Fibroblast of skin of abdomen (primary cell): ENCODE measurements around the gene TRPM7. TPM values are rescaled to one million over a fixed set of nuclear protein-coding genes. Genes with fewer than 3 reads are reported as not detected.
"Not testable (repeated sequence)": the region's sequence is repeated elsewhere in the genome, so short reads cannot be mapped to it uniquely, and the experiment has no call there.

Source experiments
- DNase-seq: peaks from one replicate; pipeline ENCODE4 v3.0.0-alpha.2; 2013
- polyA plus RNA-seq, 2 experiments: library from polyadenylated mRNA; unstranded; fragments of 120-200 nt; gene quantifications; one replicate each; pipeline ENCODE4 v1.2.1, GENCODE V29; 2013; ENCODE audit not compliant: insufficient read length in 2 of 2

TRPM7 gene
- polyA plus RNA-seq (2013, experiment 1 of 2; ENCODE audit: insufficient read length), result 24.0 TPM
- polyA plus RNA-seq (2013, experiment 2 of 2; ENCODE audit: insufficient read length), result 23.4 TPM

- DNase-seq, result peak; percentile 87
These were observed at the start of gene TRPM7 for GRCh38 chr15:50686469-50687301. TRPM7 (minus strand) TSS chr15:50686797; CDS start chr15:50686533, 264 bp downstream.

GRCh38 chr15:50735156-50735555 is 48.6 kb upstream of the TRPM7 start:
- no peak for DNase-seq

- DNase-seq, result no peak
These were observed 39.7 kb upstream of the TRPM7 start for GRCh38 chr15:50726315-50726714.

- no peak for DNase-seq
These were observed 32.1 kb upstream of the TRPM7 start for GRCh38 chr15:50718700-50719125.

GRCh38 chr15:50712018-50712417 is 25.4 kb upstream of the TRPM7 start:
- no peak for DNase-seq

GRCh38 chr15:50710585-50710984 is 24.0 kb upstream of the TRPM7 start:
- no peak for DNase-seq

GRCh38 chr15:50707878-50708427 is 21.4 kb upstream of the TRPM7 start:
- DNase-seq, result no peak

GRCh38 chr15:50702762-50703334 is 16.3 kb upstream of the TRPM7 start:
- peak; percentile 4 for DNase-seq

- DNase-seq, result no peak
These were observed 11.5 kb upstream of the TRPM7 start for GRCh38 chr15:50698101-50698500.

GRCh38 chr15:50697109-50697797 is 10.7 kb upstream of the TRPM7 start:
- peak; percentile 4 for DNase-seq

GRCh38 chr15:50694634-50695165 is 8.1 kb upstream of the TRPM7 start:
- not testable (repeated sequence) for DNase-seq

- no peak for DNase-seq
These were observed 805 bp upstream of the TRPM7 start for GRCh38 chr15:50687302-50687902.

GRCh38 chr15:50685976-50686468 is 575 bp downstream of the TRPM7 start:
- DNase-seq, result peak; percentile 34

GRCh38 chr15:50685191-50685975 is 1.2 kb downstream of the TRPM7 start:
- DNase-seq, result no peak

- no peak for DNase-seq
These were observed 5.1 kb downstream of the TRPM7 start for GRCh38 chr15:50681467-50681866.

GRCh38 chr15:50676799-50677483 is 9.7 kb downstream of the TRPM7 start:
- peak; percentile 79 for DNase-seq

GRCh38 chr15:50675535-50676144 is 11.0 kb downstream of the TRPM7 start:
- DNase-seq, result peak; percentile 42

GRCh38 chr15:50670115-50670514 is 16.5 kb downstream of the TRPM7 start:
- no peak for DNase-seq

GRCh38 chr15:50669611-50670010 is 17.0 kb downstream of the TRPM7 start:
- DNase-seq, result no peak

- no peak for DNase-seq
These were observed 20.7 kb downstream of the TRPM7 start for GRCh38 chr15:50665938-50666337.
